Natural killer cell (primary cell): Measurements from ENCODE around the gene BCR. TPM values are rescaled to one million over a fixed set of nuclear protein-coding genes. Genes with fewer than 3 reads are reported as not detected.

Experiments used
- ATAC-seq, 3 donors: fragments of 150-1000 bp in 2 of 3; fragments of 200-7000 bp in 1 of 3; cut with Tn5 transposase; 1 replicate in 1 of 3; 2 replicates in 2 of 3; pipeline ENCODE4 v1.10.0; 2021; ENCODE audit warnings: mild to moderate bottlenecking in 2 of 3, moderate library complexity in 2 of 3
- DNase-seq, 2 donors: peaks; one replicate each; pipeline versions ENCODE4 v3.0.0 to v3.0.0-alpha.2; 2013 to 2021; ENCODE audit warnings: mixed read lengths in 1 of 2
- H3K27ac ChIP-seq: one replicate; pipeline ENCODE4 v1.5.1; 2013; ENCODE audit warnings: mild to moderate bottlenecking, low read length
- H3K27me3 ChIP-seq: one replicate; pipeline ENCODE4 v1.6.1; 2013; ENCODE audit warnings: low read length; ENCODE audit not compliant: control insufficient read depth, insufficient read depth
- H3K36me3 ChIP-seq: one replicate; pipeline ENCODE4 v1.6.1; 2013; ENCODE audit warnings: low read length; ENCODE audit not compliant: control insufficient read depth, insufficient read depth
- H3K4me1 ChIP-seq: one replicate; pipeline ENCODE4 v1.6.1; 2013; ENCODE audit warnings: low read length; ENCODE audit not compliant: control insufficient read depth, insufficient read depth
- H3K4me3 ChIP-seq: one replicate; pipeline ENCODE4 v1.5.1; 2013; ENCODE audit warnings: low read length
- H3K9me3 ChIP-seq: one replicate; pipeline ENCODE4 v1.6.1; 2013; ENCODE audit warnings: low read length; ENCODE audit not compliant: control insufficient read depth, insufficient read depth
- H3K27ac Mint-ChIP-seq, 2 donors: one replicate each; pipeline ENCODE4 v1.8.0; 2022; ENCODE audit warnings: mild to moderate bottlenecking in 2 of 2, mixed read lengths in 2 of 2, moderate library complexity in 1 of 2
- H3K27me3 Mint-ChIP-seq, 2 donors: one replicate each; pipeline ENCODE4 v1.8.0; 2022; ENCODE audit warnings: low read depth in 2 of 2, mixed read lengths in 2 of 2
- H3K36me3 Mint-ChIP-seq: one replicate; pipeline ENCODE4 v1.8.0; 2022; ENCODE audit warnings: mixed read lengths
- H3K4me1 Mint-ChIP-seq, 2 donors: one replicate each; pipeline ENCODE4 v1.8.0; 2022; ENCODE audit warnings: mixed read lengths in 2 of 2
- H3K4me3 Mint-ChIP-seq: one replicate; pipeline ENCODE4 v1.8.0; 2022; ENCODE audit warnings: mild to moderate bottlenecking, moderate library complexity, mixed read lengths
- H3K9me3 Mint-ChIP-seq, 2 donors: one replicate each; pipeline ENCODE4 v1.8.0; 2022; ENCODE audit warnings: mixed read lengths in 2 of 2
- CTCF ChIP-seq: fragments of 200-600 bp; IDR thresholded peaks from one replicate; pipeline ENCODE4 v1.8.0; 2022; ENCODE audit warnings: antibody characterized with exemption
- WGBS: methylation state at CpG from one replicate; pipeline ENCODE4 v1.1.7; 2013; ENCODE audit warnings: missing lambda C conversion rate; ENCODE audit not compliant: insufficient coverage; 5-methylcytosine and 5-hydroxymethylcytosine counted together
- intact Hi-C: fragments of 100-400 bp; cut with micrococcal nuclease; formaldehyde crosslinking; loops from one replicate; pipeline ENCODE4 v1.14.2; 2022
- total RNA-seq, 4 donors: library from RNA; stranded (reverse); fragments of 120-200 nt in 1 of 4; gene quantifications; one replicate each; pipeline versions ENCODE4 v1.2.3 to v1.2.4, GENCODE V29; 2013 to 2022

Gene BCR
- total RNA-seq, 3 donors from 2014 or later (not counting 1 experiment from before 2014, with no cell fraction given): 166 to 186 (median 167) TPM

DNA sequence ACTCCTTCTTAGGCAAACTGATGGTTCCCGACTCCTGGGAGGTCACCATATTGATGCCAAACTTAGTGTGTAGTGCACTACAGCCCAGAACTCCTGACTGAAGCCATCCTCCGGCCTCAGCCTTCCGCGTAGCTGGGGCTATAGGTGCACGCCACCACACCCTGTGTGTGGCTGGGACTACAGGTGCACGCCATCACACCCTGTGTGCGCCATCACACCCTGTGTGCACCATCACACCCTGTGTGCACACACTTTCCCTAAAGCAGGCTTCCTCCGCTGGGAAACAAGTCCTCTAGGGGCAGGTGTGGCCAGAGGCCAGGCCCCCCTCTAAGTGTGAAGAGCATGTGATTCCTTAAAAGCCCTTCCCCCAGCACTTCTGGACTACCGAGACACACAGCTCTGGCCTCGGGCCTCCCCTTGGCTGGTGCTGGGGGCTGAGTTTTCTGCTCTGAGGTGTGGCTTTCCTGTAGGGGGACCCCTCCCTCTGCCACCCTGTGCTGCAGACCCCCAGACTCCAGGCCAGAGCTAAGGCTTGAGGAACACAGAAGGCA is 81.7 kb downstream of the BCR start:
- 93% methylated on average over 9 of the region's 10 CpGs for WGBS
- intact Hi-C loops: no loop called here
- Mint-ChIP-seq H3K27me3 (no peaks in the 10 kb centered on the region), H3K9me3 (no peaks in the 10 kb centered on the region), H3K4me1 (peaks cover 30 to 40% of the 10 kb centered on the region in 2 donors), H3K36me3 (no peaks in the 10 kb centered on the region), H3K27ac (peak overlapping the region in 1 of 2 donors; percentile 92), H3K4me3 (no peak overlapping the region)
- Histone ChIP-seq H3K4me1 (peaks cover 34% of the 10 kb centered on the region), H3K27ac (no peak overlapping the region), H3K9me3 (no peaks in the 10 kb centered on the region), H3K4me3 (no peak overlapping the region), H3K36me3 (peaks cover 29% of the 10 kb centered on the region), H3K27me3 (no peaks in the 10 kb centered on the region)
- ATAC-seq (no peak), DNase-seq (no peak)
- TF ChIP-seq CTCF: no peak

GRCh38 chr22:23262518-23263332 is 82.4 kb downstream of the BCR start:
- no peaks in the 10 kb centered on the region for H3K9me3 Mint-ChIP-seq
- no peak overlapping the region for H3K4me3 Mint-ChIP-seq
- intact Hi-C loops: loop anchor here (1.0 kb wide), 1 partner anchor 12 kb away; no protein-coding TSS in a partner anchor
- no peaks in the 10 kb centered on the region for H3K27me3 Mint-ChIP-seq
- no peaks in the 10 kb centered on the region for H3K27me3 ChIP-seq
- peaks cover 24% of the 10 kb centered on the region for H3K36me3 ChIP-seq
- ATAC-seq (no peak), DNase-seq (no peak)
- 94% methylated on average over 57 of the region's 60 CpGs for WGBS
- no peaks in the 10 kb centered on the region for H3K36me3 Mint-ChIP-seq
- no peak overlapping the region for H3K4me3 ChIP-seq
- no peaks in the 10 kb centered on the region for H3K9me3 ChIP-seq
- peaks cover 27% of the 10 kb centered on the region for H3K4me1 ChIP-seq
- peaks cover 26 to 33% of the 10 kb centered on the region in 2 donors for H3K4me1 Mint-ChIP-seq
- peak overlapping the region; percentile 89 to 92 for H3K27ac Mint-ChIP-seq
- no peak for TF ChIP-seq CTCF
- peak overlapping the region; percentile 87 for H3K27ac ChIP-seq

DNA sequence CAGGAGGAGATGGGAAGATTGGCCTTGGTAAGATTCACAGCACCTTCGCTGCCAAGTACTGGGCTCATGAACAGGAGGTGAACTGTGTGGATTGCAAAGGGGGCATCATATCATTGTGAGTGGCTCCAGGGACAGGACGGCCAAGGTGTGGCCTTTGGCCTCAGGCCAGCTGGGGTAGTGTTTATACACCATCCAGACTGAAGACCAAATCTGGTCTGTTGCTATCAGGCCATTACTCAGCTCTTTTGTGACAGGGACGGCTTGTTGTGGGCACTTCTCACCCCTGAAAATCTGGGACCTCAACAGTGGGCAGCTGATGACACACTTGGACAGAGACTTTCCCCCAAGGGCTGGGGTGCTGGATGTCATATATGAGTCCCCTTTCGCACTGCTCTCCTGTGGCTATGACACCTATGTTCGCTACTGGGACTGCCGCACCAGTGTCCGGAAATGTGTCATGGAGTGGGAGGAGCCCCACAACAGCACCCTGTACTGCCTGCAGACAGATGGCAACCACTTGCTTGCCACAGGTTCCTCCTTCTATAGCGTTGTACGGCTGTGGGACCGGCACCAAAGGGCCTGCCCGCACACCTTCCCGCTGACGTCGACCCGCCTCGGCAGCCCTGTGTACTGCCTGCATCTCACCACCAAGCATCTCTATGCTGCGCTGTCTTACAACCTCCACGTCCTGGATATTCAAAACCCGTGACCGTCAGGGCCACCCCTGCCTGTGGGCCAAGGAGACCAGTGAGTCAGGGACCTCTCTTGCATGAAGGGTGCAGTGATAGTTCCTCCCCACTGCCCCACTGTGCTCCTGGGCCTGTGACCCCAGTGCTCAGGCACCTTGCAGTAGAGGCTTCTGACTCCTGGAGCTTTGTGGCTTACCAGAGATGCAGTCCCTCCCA is 83.6 kb downstream of the BCR start:
- Histone ChIP-seq H3K36me3 (peaks cover 26% of the 10 kb centered on the region), H3K4me1 (peaks cover 35% of the 10 kb centered on the region), H3K9me3 (no peaks in the 10 kb centered on the region), H3K27ac (peak overlapping the region; percentile 96), H3K4me3 (no peak overlapping the region), H3K27me3 (no peaks in the 10 kb centered on the region)
- 50% methylated on average over 20 of the region's 20 CpGs for WGBS
- Mint-ChIP-seq H3K4me3 (peak overlapping the region; percentile 29), H3K9me3 (no peaks in the 10 kb centered on the region), H3K4me1 (peaks cover 32 to 37% of the 10 kb centered on the region in 2 donors), H3K36me3 (no peaks in the 10 kb centered on the region), H3K27ac (peak overlapping the region; percentile 89 to 92), H3K27me3 (no peaks in the 10 kb centered on the region)
- intact Hi-C loops: loop anchor here (1.0 kb wide), 7 partner anchors 14 to 127 kb away; no protein-coding TSS in a partner anchor
- no peak for TF ChIP-seq CTCF
- DNase-seq: peak; percentile 84 to 85
- ATAC-seq: peak; percentile 86 to 96 (median 90)
